ENCODE measurements around the gene GNB1L. TPM values are rescaled to one million over a fixed set of nuclear protein-coding genes. Genes with fewer than 3 reads are reported as not detected.
A peak's percentile ranks its signal among the peaks of the same experiment; 100 is the strongest.

GNB1L gene
- total and polyA plus RNA-seq, 9 of the 15 experiments (the other 6 are each of a cell fraction or from before 2014, with no cell fraction given) = 0.56 to 50.5 (median 10.2) TPM

DNA sequence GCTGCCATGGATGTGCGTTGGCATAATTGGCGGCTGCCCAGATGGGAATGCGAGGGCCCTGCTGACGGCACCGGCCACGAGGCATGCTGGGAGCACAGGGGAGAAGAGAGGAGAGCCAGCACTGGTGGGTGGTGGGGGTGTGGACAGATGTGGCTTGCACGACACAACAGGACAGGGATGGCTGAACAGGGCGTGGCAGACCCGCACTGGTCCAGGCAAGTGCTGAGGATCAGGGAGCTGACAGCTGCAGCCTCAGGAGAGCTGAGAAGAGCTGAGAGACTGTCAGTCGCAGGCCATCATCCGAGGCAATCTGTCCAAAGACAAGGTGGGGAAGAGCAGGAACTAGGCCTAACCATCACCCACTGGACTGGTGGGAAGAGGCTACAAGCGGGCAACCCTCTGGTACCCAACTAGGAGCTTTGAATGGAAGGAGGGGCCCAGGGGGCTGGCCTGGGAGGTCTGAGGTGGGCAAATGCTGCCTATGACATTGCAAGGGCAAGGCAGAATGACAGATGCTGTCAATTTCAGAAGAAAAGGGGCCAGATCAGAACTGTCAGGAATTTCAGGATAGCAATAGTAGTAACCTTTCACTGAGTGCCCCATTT is 2.4 kb downstream of the GNB1L start (continued):
- TF ChIP-seq PRPF4 (IDR thresholded peaks at IDR 0.05; ENCODE audit: insufficient read depth, low read depth, low read length, poor library complexity, severe bottlenecking) = no peak
- peak; percentile 35; the same call in 1 of the 2 replicates for TF ChIP-seq ZNF583 (CRISPR knock-in tag; IDR thresholded peaks at IDR 0.05)
- 0 out of 4 replicates have a peak, but pooled peaks of 1 of the 2 experiments have one; percentile 36 for TF ChIP-seq MAZ (CRISPR knock-in tag; conservative IDR thresholded peaks at IDR 0.05 in 1 of 2, IDR thresholded peaks at IDR 0.05 in 1 of 2)
- no peak for TF ChIP-seq CEBPG (CRISPR knock-in tag; IDR thresholded peaks at IDR 0.05)
- TF ChIP-seq CEBPG (tag; conservative IDR thresholded peaks at IDR 0.05 in 1 of 2, IDR thresholded peaks at IDR 0.05 in 1 of 2) = no peak
- TF ChIP-seq, protein P1, sequence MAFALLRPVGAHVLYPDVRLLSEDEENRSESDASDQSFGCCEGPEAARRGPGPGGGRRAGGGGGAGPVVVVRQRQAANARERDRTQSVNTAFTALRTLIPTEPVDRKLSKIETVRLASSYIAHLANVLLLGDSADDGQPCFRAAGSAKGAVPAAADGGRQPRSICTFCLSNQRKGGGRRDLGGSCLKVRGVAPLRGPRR (CRISPR knock-in tag; IDR thresholded peaks at IDR 0.05) = no peak
- TF ChIP-seq MIER1 (IDR thresholded peaks at IDR 0.05; ENCODE audit: low read depth) = no peak
- TF ChIP-seq, protein P2, sequence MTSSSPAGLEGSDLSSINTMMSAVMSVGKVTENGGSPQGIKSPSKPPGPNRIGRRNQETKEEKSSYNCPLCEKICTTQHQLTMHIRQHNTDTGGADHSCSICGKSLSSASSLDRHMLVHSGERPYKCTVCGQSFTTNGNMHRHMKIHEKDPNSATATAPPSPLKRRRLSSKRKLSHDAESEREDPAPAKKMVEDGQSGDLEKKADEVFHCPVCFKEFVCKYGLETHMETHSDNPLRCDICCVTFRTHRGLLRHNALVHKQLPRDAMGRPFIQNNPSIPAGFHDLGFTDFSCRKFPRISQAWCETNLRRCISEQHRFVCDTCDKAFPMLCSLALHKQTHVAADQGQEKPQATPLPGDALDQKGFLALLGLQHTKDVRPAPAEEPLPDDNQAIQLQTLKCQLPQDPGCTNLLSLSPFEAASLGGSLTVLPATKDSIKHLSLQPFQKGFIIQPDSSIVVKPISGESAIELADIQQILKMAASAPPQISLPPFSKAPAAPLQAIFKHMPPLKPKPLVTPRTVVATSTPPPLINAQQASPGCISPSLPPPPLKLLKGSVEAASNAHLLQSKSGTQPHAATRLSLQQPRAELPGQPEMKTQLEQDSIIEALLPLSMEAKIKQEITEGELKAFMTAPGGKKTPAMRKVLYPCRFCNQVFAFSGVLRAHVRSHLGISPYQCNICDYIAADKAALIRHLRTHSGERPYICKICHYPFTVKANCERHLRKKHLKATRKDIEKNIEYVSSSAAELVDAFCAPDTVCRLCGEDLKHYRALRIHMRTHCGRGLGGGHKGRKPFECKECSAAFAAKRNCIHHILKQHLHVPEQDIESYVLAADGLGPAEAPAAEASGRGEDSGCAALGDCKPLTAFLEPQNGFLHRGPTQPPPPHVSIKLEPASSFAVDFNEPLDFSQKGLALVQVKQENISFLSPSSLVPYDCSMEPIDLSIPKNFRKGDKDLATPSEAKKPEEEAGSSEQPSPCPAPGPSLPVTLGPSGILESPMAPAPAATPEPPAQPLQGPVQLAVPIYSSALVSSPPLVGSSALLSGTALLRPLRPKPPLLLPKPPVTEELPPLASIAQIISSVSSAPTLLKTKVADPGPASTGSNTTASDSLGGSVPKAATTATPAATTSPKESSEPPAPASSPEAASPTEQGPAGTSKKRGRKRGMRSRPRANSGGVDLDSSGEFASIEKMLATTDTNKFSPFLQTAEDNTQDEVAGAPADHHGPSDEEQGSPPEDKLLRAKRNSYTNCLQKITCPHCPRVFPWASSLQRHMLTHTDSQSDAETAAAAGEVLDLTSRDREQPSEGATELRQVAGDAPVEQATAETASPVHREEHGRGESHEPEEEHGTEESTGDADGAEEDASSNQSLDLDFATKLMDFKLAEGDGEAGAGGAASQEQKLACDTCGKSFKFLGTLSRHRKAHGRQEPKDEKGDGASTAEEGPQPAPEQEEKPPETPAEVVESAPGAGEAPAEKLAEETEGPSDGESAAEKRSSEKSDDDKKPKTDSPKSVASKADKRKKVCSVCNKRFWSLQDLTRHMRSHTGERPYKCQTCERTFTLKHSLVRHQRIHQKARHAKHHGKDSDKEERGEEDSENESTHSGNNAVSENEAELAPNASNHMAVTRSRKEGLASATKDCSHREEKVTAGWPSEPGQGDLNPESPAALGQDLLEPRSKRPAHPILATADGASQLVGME (CRISPR knock-in tag; IDR thresholded peaks at IDR 0.05) = peak; percentile 75; the same call in 1 of the 2 replicates
- no peak for TF ChIP-seq XRCC4 (IDR thresholded peaks at IDR 0.05; ENCODE audit: extremely low read depth, insufficient read depth, insufficient read length)
- TF ChIP-seq SMARCA5 (IDR thresholded peaks at IDR 0.05) = no peak
- TF ChIP-seq, protein P3, sequence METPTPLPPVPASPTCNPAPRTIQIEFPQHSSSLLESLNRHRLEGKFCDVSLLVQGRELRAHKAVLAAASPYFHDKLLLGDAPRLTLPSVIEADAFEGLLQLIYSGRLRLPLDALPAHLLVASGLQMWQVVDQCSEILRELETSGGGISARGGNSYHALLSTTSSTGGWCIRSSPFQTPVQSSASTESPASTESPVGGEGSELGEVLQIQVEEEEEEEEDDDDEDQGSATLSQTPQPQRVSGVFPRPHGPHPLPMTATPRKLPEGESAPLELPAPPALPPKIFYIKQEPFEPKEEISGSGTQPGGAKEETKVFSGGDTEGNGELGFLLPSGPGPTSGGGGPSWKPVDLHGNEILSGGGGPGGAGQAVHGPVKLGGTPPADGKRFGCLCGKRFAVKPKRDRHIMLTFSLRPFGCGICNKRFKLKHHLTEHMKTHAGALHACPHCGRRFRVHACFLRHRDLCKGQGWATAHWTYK (CRISPR knock-in tag; IDR thresholded peaks at IDR 0.05) = 0 out of 2 replicates have a peak, but pooled peaks have one; percentile 28
- no peak for TF ChIP-seq CBX2 (IDR thresholded peaks at IDR 0.05; ENCODE audit: insufficient read depth, low read length, poor library complexity, severe bottlenecking)
- TF ChIP-seq SMAD2 (IDR thresholded peaks at IDR 0.05; ENCODE audit: low read depth, low read length) = no peak
- TF ChIP-seq, protein P4, sequence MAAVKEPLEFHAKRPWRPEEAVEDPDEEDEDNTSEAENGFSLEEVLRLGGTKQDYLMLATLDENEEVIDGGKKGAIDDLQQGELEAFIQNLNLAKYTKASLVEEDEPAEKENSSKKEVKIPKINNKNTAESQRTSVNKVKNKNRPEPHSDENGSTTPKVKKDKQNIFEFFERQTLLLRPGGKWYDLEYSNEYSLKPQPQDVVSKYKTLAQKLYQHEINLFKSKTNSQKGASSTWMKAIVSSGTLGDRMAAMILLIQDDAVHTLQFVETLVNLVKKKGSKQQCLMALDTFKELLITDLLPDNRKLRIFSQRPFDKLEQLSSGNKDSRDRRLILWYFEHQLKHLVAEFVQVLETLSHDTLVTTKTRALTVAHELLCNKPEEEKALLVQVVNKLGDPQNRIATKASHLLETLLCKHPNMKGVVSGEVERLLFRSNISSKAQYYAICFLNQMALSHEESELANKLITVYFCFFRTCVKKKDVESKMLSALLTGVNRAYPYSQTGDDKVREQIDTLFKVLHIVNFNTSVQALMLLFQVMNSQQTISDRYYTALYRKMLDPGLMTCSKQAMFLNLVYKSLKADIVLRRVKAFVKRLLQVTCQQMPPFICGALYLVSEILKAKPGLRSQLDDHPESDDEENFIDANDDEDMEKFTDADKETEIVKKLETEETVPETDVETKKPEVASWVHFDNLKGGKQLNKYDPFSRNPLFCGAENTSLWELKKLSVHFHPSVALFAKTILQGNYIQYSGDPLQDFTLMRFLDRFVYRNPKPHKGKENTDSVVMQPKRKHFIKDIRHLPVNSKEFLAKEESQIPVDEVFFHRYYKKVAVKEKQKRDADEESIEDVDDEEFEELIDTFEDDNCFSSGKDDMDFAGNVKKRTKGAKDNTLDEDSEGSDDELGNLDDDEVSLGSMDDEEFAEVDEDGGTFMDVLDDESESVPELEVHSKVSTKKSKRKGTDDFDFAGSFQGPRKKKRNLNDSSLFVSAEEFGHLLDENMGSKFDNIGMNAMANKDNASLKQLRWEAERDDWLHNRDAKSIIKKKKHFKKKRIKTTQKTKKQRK (IDR thresholded peaks at IDR 0.05; ENCODE audit: borderline replicate concordance, low read depth, low read length) = peak; percentile 16; the same call in 1 of the 2 replicates
- no peak for TF ChIP-seq IRF2 (CRISPR knock-in tag; IDR thresholded peaks at IDR 0.05)
- TF ChIP-seq GABPB2 (CRISPR knock-in tag; conservative IDR thresholded peaks at IDR 0.05) = peak; percentile 68; the same call in 1 of the 2 replicates
